GM23338 (cell line): ENCODE results near the gene MARCHF9.

Experiments used
- CREB1 ChIP-seq: fragments of 250-450 bp; sonication (Bioruptor Pico); IDR thresholded peaks from 2 replicates; pipeline ENCODE4 v1.5.0; 2020; ENCODE audit warnings: low read depth, mild to moderate bottlenecking, moderate library complexity
- CTCF ChIP-seq, 2 experiments: fragments of 200-600 bp in 1 of 2; sonication (generic) in 1 of 2; conservative IDR thresholded peaks; 2 replicates each; pipeline versions ENCODE4 v1.5.1 to v1.6.1; 2016 to 2017; ENCODE audit warnings: antibody characterized with exemption in 2 of 2, low read depth in 2 of 2, mild to moderate bottlenecking in 2 of 2, moderate library complexity in 1 of 2
- EZH2 ChIP-seq: fragments of 200-600 bp; sonication (generic); IDR thresholded peaks from one replicate; pipeline ENCODE4 v1.8.0; 2017; ENCODE audit warnings: antibody characterized with exemption, mild to moderate bottlenecking, low read depth; ENCODE audit not compliant: unreplicated experiment
- EZH2phosphoT487 ChIP-seq: fragments of 200-600 bp; sonication (generic); IDR thresholded peaks from one replicate; pipeline ENCODE4 v1.8.1; 2018; ENCODE audit warnings: antibody characterized with exemption; ENCODE audit not compliant: unreplicated experiment
- POLR2AphosphoS5 ChIP-seq: IDR thresholded peaks from 2 replicates; pipeline ENCODE4 v1.6.1; 2016; ENCODE audit warnings: antibody characterized with exemption, low read depth
- REST ChIP-seq: IDR thresholded peaks from one replicate; pipeline ENCODE4 v1.6.1; 2018; ENCODE audit warnings: antibody characterized with exemption; ENCODE audit not compliant: unreplicated experiment
- ZNF114 ChIP-seq: fragments of 250-450 bp; sonication (Bioruptor Pico); IDR thresholded peaks from 2 replicates; pipeline ENCODE4 v1.5.0; 2020; ENCODE audit warnings: mild to moderate bottlenecking, moderate library complexity

- TF ChIP-seq CTCF (conservative IDR thresholded peaks at IDR 0.05; ENCODE audit: low read depth in 2 of 2): no peak
- TF ChIP-seq EZH2: no peak
- no peak for TF ChIP-seq POLR2AphosphoS5
- TF ChIP-seq CREB1 (CRISPR knock-in tag): no peak
- TF ChIP-seq EZH2phosphoT487: no peak
- no peak for TF ChIP-seq ZNF114 (CRISPR knock-in tag)
- no peak for TF ChIP-seq REST
Measured at GRCh38 chr12:57795354-57795753, 40.5 kb downstream of the MARCHF9 start.
